ENCODE measurements around the gene DOCK1. TPM values are rescaled to one million over a fixed set of nuclear protein-coding genes. Genes with fewer than 3 reads are reported as not detected.

DOCK1 gene
- total RNA-seq, 2 donors from 2014 or later, result 46.7 to 50.8 TPM

GRCh38 chr10:127338399-127339110, 433.3 kb downstream of the DOCK1 start:
- no peak for DNase-seq (ENCODE audit: low spot score)
- intact Hi-C loops (cut with DNase I), result no loop called here

DNA sequence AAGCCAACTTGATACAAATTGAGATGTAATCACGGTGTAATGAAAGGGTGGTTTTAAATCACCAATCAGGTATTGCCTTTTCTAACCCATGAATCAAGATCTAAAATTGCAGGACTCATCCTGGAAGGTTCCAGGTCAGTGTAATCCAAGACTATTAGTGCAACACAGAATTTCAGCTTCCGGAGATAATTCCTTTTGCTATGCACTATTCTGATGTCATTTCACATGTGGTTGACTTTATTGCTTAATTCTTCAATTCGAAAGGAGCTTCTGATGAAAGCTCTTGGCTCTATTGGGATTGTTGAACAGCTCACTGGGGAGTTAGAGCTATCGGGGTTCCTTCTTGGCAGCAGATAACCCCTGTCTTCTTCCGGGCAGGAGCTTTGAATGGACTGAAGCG, 438.6 kb downstream of the DOCK1 start:
- DNase-seq (ENCODE audit: low spot score), result no peak
- intact Hi-C loops (cut with DNase I), result no loop called here

DNA sequence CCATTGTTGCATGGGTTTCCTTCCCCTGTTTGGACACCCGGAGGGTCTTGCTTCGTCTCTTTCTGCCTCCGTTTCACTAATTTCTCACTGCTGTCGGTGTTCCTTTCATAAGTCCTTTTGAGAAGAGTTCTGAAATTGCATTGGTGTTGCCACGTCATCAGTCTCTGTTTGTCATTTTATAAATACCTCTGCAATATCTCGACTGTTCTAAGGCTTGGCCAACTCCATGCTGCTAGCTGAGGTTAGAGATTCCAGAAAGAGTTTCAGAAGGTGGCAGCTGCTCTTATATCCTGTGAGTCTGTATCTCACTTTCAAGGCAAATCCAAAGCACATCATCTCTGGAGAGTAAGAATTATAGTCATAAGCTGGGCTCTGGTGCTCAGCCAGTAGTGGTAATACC, 439.1 kb downstream of the DOCK1 start:
- DNase-seq (ENCODE audit: low spot score), result no peak
- intact Hi-C loops (cut with DNase I), result no loop called here

GRCh38 chr10:127345231-127345965, 440.2 kb downstream of the DOCK1 start:
- intact Hi-C loops (cut with DNase I), result no loop called here

GRCh38 chr10:127346604-127347003, 441.4 kb downstream of the DOCK1 start:
- DNase-seq (ENCODE audit: low spot score), result no peak
- intact Hi-C loops (cut with DNase I), result no loop called here

More at GRCh38 chr10:127345231-127345965, 440.2 kb downstream of the DOCK1 start:
- no peak for DNase-seq (ENCODE audit: low spot score)

- intact Hi-C loops (cut with DNase I), result no loop called here
- DNase-seq (ENCODE audit: low spot score), result no peak
Measured at GRCh38 chr10:127347202-127347959, 442.2 kb downstream of the DOCK1 start.

- DNase-seq (ENCODE audit: low spot score), result no peak
- intact Hi-C loops (cut with DNase I), result no loop called here
Measured at GRCh38 chr10:127349737-127350136, 444.5 kb downstream of the DOCK1 start.

DNA sequence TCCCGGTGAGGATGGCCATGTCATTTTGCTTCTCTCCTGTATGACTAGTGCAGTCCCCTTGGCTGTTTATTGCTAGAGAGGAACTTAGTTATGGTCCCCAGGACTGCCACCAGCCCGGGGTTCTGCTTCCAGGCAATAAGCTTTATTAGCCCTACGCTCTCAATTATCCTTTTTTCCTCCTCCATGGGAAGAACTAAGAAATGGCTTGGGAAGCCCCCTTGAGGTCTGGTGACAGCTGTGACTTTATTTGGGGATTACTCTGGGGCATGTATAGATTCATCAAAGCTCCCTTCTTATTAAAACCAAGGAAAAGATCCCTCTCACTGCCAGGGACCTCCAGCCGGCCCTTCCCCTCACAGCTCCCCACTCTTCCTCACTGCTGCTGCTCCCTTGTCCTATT, 446.3 kb downstream of the DOCK1 start:
- intact Hi-C loops (cut with DNase I), result no loop called here
- DNase-seq (ENCODE audit: low spot score), result no peak

DNA sequence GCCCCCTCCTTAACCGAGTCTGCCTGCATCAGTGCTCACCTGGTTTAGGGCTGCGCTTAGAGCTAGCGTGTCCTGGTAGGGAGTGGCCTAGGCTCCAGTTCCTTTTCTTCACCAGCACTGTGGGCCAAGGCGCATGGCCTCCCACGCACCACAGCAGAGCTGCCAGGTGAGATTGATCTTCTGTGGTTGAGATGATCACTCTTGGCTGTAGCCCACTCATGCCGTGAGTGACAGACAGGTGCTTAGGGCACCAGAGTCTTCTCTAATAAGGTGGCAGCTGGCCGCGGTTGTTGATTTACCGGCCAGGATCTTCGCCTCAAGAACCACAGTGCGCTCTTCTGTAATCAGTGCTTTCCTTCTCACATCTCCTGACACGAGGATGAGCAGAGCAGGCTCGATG, 448.3 kb downstream of the DOCK1 start:
- intact Hi-C loops (cut with DNase I), result no loop called here

DNA sequence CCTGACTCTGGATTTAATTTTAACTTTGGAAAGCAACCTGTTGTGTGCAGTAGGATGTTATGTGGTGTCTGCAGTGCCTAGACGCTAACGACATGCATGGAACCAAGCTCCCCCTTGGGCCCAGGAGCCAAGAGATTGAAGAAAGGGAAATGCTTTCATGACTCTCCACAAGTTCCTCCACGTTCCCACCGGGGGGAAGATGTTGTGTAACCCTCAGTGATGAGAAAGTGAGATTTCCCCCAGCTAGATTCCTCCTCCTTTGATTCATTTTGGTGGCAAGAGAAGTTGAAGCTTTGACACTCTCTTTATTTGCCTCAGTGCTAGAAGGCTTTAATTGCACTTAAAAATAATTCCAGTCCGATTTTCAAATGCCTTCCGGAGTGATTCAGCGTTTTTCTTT, 449.0 kb downstream of the DOCK1 start:
- DNase-seq (ENCODE audit: low spot score), result no peak
- intact Hi-C loops (cut with DNase I), result no loop called here

More for the DNA sequence above, 448.3 kb downstream of the DOCK1 start:
- DNase-seq (ENCODE audit: low spot score), result no peak

DNA sequence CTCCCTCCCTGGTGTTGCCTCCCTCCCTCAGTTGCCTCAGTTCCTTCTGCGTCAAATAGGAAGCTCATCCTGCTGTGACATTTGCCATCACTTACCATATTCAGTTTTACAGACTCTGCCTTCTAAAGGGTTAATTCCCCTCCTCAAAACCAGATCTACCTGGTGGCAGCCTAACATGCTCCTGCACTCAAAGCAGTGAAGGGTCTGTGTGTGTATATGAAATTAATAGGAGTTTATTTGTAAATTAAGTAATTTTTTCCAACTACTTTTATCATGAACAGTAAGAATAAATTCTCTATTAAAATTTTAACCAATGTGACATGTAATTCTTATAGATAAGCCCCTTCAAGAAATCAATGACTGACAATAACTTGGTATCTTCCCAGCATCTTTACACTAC, 449.8 kb downstream of the DOCK1 start:
- intact Hi-C loops (cut with DNase I), result no loop called here
- no peak for DNase-seq (ENCODE audit: low spot score)

GRCh38 chr10:127356360-127356759, 451.1 kb downstream of the DOCK1 start:
- no peak for DNase-seq (ENCODE audit: low spot score)
- intact Hi-C loops (cut with DNase I), result no loop called here

GRCh38 chr10:127357265-127357664, 452.0 kb downstream of the DOCK1 start:
- DNase-seq (ENCODE audit: low spot score), result no peak
- intact Hi-C loops (cut with DNase I), result no loop called here

- intact Hi-C loops (cut with DNase I), result no loop called here
- DNase-seq (ENCODE audit: low spot score), result no peak
Measured at GRCh38 chr10:127358337-127358736, 453.1 kb downstream of the DOCK1 start.

DNA sequence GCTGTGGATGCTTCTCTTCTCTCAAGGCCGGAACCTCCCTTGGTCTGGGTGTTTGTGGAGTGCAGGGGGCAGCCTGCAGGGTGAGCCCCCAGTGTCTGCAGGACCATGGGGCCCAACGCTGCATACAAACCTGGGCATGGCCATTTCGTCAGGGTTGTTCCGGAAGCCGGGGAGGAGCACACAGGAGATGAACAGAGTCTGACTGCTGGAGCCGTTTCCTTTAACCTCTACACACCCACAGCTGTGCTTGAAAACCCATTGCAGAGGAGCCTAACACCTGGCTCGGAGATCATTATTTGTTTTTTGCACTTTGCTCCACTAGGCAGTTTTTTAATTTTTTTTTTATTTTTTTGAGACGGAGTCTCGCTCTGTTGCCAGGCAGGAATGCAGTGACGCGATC, 458.8 kb downstream of the DOCK1 start:
- no peak for DNase-seq (ENCODE audit: low spot score)
- intact Hi-C loops (cut with DNase I), result no loop called here

DNA sequence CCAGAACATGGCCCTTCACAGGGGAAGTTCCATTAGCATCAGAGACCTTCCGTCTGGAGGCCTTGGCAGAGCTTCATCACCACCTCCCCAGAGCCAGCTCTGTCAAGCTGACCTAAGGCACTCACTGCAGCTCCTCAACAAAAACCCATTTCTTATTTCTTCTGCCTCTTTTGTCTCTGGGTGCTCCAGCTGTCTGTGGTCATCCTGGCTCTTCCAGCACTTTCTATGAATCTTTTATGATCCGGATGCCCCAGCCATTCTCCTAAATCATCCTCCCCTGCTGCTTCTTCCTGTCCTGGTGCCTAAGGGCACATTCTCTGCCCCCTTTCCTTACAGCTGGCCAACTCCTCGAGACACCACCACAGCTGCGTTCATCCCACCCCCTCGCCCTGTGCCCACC, 462.9 kb downstream of the DOCK1 start:
- intact Hi-C loops (cut with DNase I), result no loop called here
- DNase-seq (ENCODE audit: low spot score), result no peak

- intact Hi-C loops (cut with DNase I), result no loop called here
- no peak for DNase-seq (ENCODE audit: low spot score)
Measured at GRCh38 chr10:127368929-127369328, 463.7 kb downstream of the DOCK1 start.

DNA sequence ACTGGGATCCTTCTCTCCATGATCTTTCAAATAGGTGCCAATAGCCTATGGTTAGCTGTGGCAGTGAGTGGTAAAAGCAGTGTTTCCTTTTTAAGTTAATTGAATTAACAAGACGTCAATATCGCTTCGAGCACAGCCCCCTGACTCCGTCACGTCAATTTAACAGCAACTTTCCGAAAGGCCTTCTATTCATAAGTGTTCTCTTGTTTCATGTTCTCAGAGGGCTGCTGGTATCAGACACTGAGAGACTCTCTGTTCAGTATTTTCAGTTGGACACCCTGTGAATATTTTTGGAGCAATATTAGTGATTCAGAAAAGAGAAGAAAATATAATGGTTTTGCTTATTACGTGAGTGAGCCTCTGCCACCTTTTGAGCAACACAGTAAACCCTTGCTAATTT, 465.4 kb downstream of the DOCK1 start:
- no peak for DNase-seq (ENCODE audit: low spot score)
- intact Hi-C loops (cut with DNase I), result no loop called here

- DNase-seq (ENCODE audit: low spot score), result no peak
- intact Hi-C loops (cut with DNase I), result no loop called here
Measured at GRCh38 chr10:127372361-127372760, 467.1 kb downstream of the DOCK1 start.

DNA sequence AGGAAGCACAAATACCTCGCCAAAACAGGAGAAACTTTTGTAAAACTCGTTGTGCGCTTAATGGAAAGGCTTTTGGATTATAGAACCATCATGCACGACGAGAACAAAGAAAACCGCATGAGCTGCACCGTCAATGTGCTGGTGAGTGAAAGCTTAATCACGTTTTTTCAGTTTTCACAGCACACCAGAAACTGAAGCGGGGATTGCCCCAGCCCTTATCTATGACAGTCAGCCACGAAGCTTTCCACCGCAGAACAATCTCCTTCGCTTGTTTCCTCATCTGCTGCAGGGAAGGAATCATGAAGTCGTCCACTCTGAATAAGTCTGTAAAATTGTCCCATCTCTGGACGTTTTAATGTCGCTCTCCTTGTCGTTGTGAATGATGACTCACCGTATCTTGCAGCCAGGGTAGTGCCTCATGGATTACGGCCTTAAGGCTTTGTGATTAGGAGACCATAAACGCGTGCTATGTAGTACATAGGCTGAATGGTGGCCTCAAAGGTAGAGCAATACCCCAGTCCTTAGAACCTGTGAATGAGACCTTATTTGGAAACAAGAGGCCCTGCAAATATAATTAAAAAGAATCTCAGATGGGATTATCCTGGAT, 468.9 kb downstream of the DOCK1 start:
- intact Hi-C loops (cut with DNase I), result no loop called here

More for the DNA sequence above, 468.9 kb downstream of the DOCK1 start:
- DNase-seq (ENCODE audit: low spot score), result no peak
